NT2/D1 (cell line): ENCODE measurements around the gene FCER2.

ENCODE experiments used
- SUZ12 ChIP-seq: IDR thresholded peaks from 2 replicates; pipeline ENCODE4 v1.6.1; 2011; ENCODE audit not compliant: insufficient read length, insufficient read depth; ENCODE audit errors: extremely low read depth
- YY1 ChIP-seq: IDR thresholded peaks from 2 replicates; pipeline ENCODE4 v1.6.1; 2011; ENCODE audit not compliant: insufficient read length, insufficient read depth
- ZNF274 ChIP-seq: IDR thresholded peaks from 2 replicates; pipeline ENCODE4 v1.6.1; 2011; ENCODE audit warnings: mild to moderate bottlenecking, low read depth, low read length

- TF ChIP-seq YY1 (no peak), ZNF274 (no peak), SUZ12 (no peak)
These were observed 63.0 kb downstream of the FCER2 start for GRCh38 chr19:7638802-7639465.
